Activated T-cell treated with anti-CD3 and anti-CD28 coated beads, Interleukin-2, amount 50 U/mL, for 72 hours (primary cell): Measurements from ENCODE around the gene IKZF2. TPM values are rescaled to one million over a fixed set of nuclear protein-coding genes. Genes with fewer than 3 reads are reported as not detected.

ENCODE experiments used
- ATAC-seq, 2 donors: fragments of 150-1000 bp; cut with Tn5 transposase; replicated peaks in 1 of 2; 2 replicates each; pipeline ENCODE4 v1.10.0; 2021; ENCODE audit warnings: moderate library complexity in 2 of 2, mild to moderate bottlenecking in 1 of 2
- DNase-seq, 2 donors: peaks; one replicate each; pipeline ENCODE4 v3.0.0; 2021 to 2022; ENCODE audit warnings: mixed read lengths in 1 of 2
- H3K27ac Mint-ChIP-seq: one replicate; pipeline ENCODE4 v1.8.0; 2022; ENCODE audit warnings: mild to moderate bottlenecking, moderate library complexity, mixed read lengths
- H3K27me3 Mint-ChIP-seq: one replicate; pipeline ENCODE4 v1.8.0; 2022; ENCODE audit warnings: low read depth, mixed read lengths
- H3K36me3 Mint-ChIP-seq, 2 donors: one replicate each; pipeline ENCODE4 v1.8.0; 2022; ENCODE audit warnings: mixed read lengths in 2 of 2, mild to moderate bottlenecking in 1 of 2; ENCODE audit not compliant: insufficient read depth in 2 of 2
- H3K4me1 Mint-ChIP-seq: one replicate; pipeline ENCODE4 v1.8.0; 2022; ENCODE audit warnings: low read depth, mixed read lengths
- H3K4me3 Mint-ChIP-seq, 2 donors: one replicate each; pipeline ENCODE4 v1.8.0; 2022; ENCODE audit warnings: mild to moderate bottlenecking in 2 of 2, mixed read lengths in 2 of 2, moderate library complexity in 2 of 2
- H3K9me3 Mint-ChIP-seq, 2 donors: one replicate each; pipeline ENCODE4 v1.8.0; 2022; ENCODE audit warnings: mixed read lengths in 2 of 2
- total RNA-seq, 2 donors: library from RNA; stranded (reverse); gene quantifications; one replicate each; pipeline ENCODE4 v1.2.3, GENCODE V29; 2022

The IKZF2 gene
- total RNA-seq, 2 donors from 2014 or later, result 9.8 to 19.1 TPM

- Mint-ChIP-seq H3K36me3 (peaks cover 0 to 6% of the 10 kb centered on the region in 2 donors), H3K4me3 (peak overlapping the region; percentile 93 to 94), H3K27ac (peak overlapping the region; percentile 87), H3K9me3 (no peaks in the 10 kb centered on the region), H3K27me3 (peaks cover 27% of the 10 kb centered on the region), H3K4me1 (peaks cover 41% of the 10 kb centered on the region)
- DNase-seq, result no peak
- ATAC-seq, result no peak
Observed at GRCh38 chr2:213149294-213149875, 2.0 kb downstream of the IKZF2 start.

GRCh38 chr2:213148572-213149261, 2.7 kb downstream of the IKZF2 start:
- Mint-ChIP-seq H3K9me3 (no peaks in the 10 kb centered on the region), H3K4me1 (peaks cover 41% of the 10 kb centered on the region), H3K4me3 (peak overlapping the region; percentile 93 to 94), H3K36me3 (peaks cover 0 to 6% of the 10 kb centered on the region in 2 donors), H3K27me3 (peaks cover 27% of the 10 kb centered on the region), H3K27ac (peak overlapping the region; percentile 87)
- no peak for DNase-seq
- ATAC-seq, result no peak

- DNase-seq, result no peak
- Mint-ChIP-seq H3K27me3 (peaks cover 20% of the 10 kb centered on the region), H3K4me1 (peaks cover 34% of the 10 kb centered on the region), H3K9me3 (no peaks in the 10 kb centered on the region), H3K36me3 (peaks cover 0 to 6% of the 10 kb centered on the region in 2 donors), H3K4me3 (peak overlapping the region; percentile 45 to 71), H3K27ac (peak overlapping the region; percentile 87)
- ATAC-seq, result no peak
Observed at GRCh38 chr2:213147538-213147937, 3.9 kb downstream of the IKZF2 start.

- ATAC-seq (peak in 1 of 2 donors; percentile 35), DNase-seq (no peak)
- Mint-ChIP-seq H3K27me3 (peaks cover 15% of the 10 kb centered on the region), H3K4me1 (peaks cover 29% of the 10 kb centered on the region), H3K27ac (peak overlapping the region; percentile 52), H3K36me3 (peaks cover 0 to 4% of the 10 kb centered on the region in 2 donors), H3K9me3 (no peaks in the 10 kb centered on the region), H3K4me3 (peak overlapping the region; percentile 58 to 65)
Observed at GRCh38 chr2:213145715-213146242, 5.6 kb downstream of the IKZF2 start.

GRCh38 chr2:213137064-213137463, 14.3 kb downstream of the IKZF2 start:
- peaks cover 0 to 3% of the 10 kb centered on the region in 2 donors for H3K36me3 Mint-ChIP-seq
- H3K9me3 Mint-ChIP-seq, result no peaks in the 10 kb centered on the region
- no peak overlapping the region for H3K4me3 Mint-ChIP-seq

GRCh38 chr2:213129311-213129710, 22.1 kb downstream of the IKZF2 start:
- no peaks in the 10 kb centered on the region for H3K36me3 Mint-ChIP-seq
- H3K27ac Mint-ChIP-seq, result peak overlapping the region; percentile 68
- peak overlapping the region in 1 of 2 donors; percentile 66 for H3K4me3 Mint-ChIP-seq
- H3K4me1 Mint-ChIP-seq, result peaks cover 18% of the 10 kb centered on the region
- ATAC-seq, result no peak
- no peaks in the 10 kb centered on the region for H3K27me3 Mint-ChIP-seq
- H3K9me3 Mint-ChIP-seq, result no peaks in the 10 kb centered on the region
- no peak for DNase-seq

More at GRCh38 chr2:213137064-213137463, 14.3 kb downstream of the IKZF2 start:
- no peak for ATAC-seq
- Mint-ChIP-seq H3K27ac (peak overlapping the region; percentile 33), H3K27me3 (no peaks in the 10 kb centered on the region), H3K4me1 (peaks cover 10% of the 10 kb centered on the region)
- DNase-seq, result no peak

GRCh38 chr2:213125646-213126347, 25.6 kb downstream of the IKZF2 start:
- H3K36me3 Mint-ChIP-seq, result no peaks in the 10 kb centered on the region
- ATAC-seq (peak; percentile 45 to 67), DNase-seq (no peak)
- peak overlapping the region in 1 of 2 donors; percentile 38 for H3K4me3 Mint-ChIP-seq
- H3K27ac Mint-ChIP-seq, result peak overlapping the region; percentile 24
- H3K27me3 Mint-ChIP-seq, result no peaks in the 10 kb centered on the region
- H3K9me3 Mint-ChIP-seq, result no peaks in the 10 kb centered on the region
- peaks cover 24% of the 10 kb centered on the region for H3K4me1 Mint-ChIP-seq

GRCh38 chr2:213122725-213123124, 28.7 kb downstream of the IKZF2 start:
- H3K4me1 Mint-ChIP-seq, result peaks cover 37% of the 10 kb centered on the region
- H3K36me3 Mint-ChIP-seq, result peaks cover 0 to 2% of the 10 kb centered on the region in 2 donors
- peak overlapping the region in 1 of 2 donors; percentile 40 for H3K4me3 Mint-ChIP-seq
- ATAC-seq (no peak), DNase-seq (no peak)
- no peaks in the 10 kb centered on the region for H3K27me3 Mint-ChIP-seq
- H3K27ac Mint-ChIP-seq, result no peak overlapping the region
- H3K9me3 Mint-ChIP-seq, result no peaks in the 10 kb centered on the region

- H3K36me3 Mint-ChIP-seq, result peaks cover 0 to 2% of the 10 kb centered on the region in 2 donors
- no peaks in the 10 kb centered on the region for H3K27me3 Mint-ChIP-seq
- H3K9me3 Mint-ChIP-seq, result no peaks in the 10 kb centered on the region
- no peak for DNase-seq
- peaks cover 40% of the 10 kb centered on the region for H3K4me1 Mint-ChIP-seq
- peak overlapping the region in 1 of 2 donors; percentile 33 for H3K4me3 Mint-ChIP-seq
- peak overlapping the region; percentile 79 for H3K27ac Mint-ChIP-seq
- no peak for ATAC-seq
Observed at GRCh38 chr2:213121690-213122089, 29.7 kb downstream of the IKZF2 start.

GRCh38 chr2:213119061-213119809, 32.2 kb downstream of the IKZF2 start:
- peak; percentile 22 to 37 for DNase-seq
- H3K4me1 Mint-ChIP-seq, result peaks cover 40% of the 10 kb centered on the region

GRCh38 chr2:213108308-213108707, 43.1 kb downstream of the IKZF2 start:
- Mint-ChIP-seq H3K4me1 (peaks cover 25% of the 10 kb centered on the region), H3K27me3 (peaks cover 8% of the 10 kb centered on the region), H3K4me3 (peak overlapping the region in 1 of 2 donors; percentile 2), H3K9me3 (no peaks in the 10 kb centered on the region), H3K27ac (no peak overlapping the region), H3K36me3 (no peaks in the 10 kb centered on the region)
- DNase-seq, result no peak
- ATAC-seq, result no peak

More at GRCh38 chr2:213119061-213119809, 32.2 kb downstream of the IKZF2 start:
- Mint-ChIP-seq H3K9me3 (no peaks in the 10 kb centered on the region), H3K27ac (peak overlapping the region; percentile 98), H3K27me3 (no peaks in the 10 kb centered on the region), H3K4me3 (peak overlapping the region; percentile 71 to 87), H3K36me3 (peaks cover 0 to 2% of the 10 kb centered on the region in 2 donors)
- peak; percentile 90 to 91 for ATAC-seq

GRCh38 chr2:213107728-213108127, 43.7 kb downstream of the IKZF2 start:
- peaks cover 23% of the 10 kb centered on the region for H3K4me1 Mint-ChIP-seq
- peaks cover 8% of the 10 kb centered on the region for H3K27me3 Mint-ChIP-seq
- no peaks in the 10 kb centered on the region for H3K36me3 Mint-ChIP-seq
- H3K4me3 Mint-ChIP-seq, result peak overlapping the region; percentile 43 to 72
- no peaks in the 10 kb centered on the region for H3K9me3 Mint-ChIP-seq
- ATAC-seq (no peak), DNase-seq (no peak)
- H3K27ac Mint-ChIP-seq, result peak overlapping the region; percentile 52
